GM18499 (cell line): ENCODE results near the gene GRIK5.

ENCODE experiments used
- ATAC-seq: cut with Tn5 transposase; IDR thresholded peaks from one replicate; pipeline ENCODE4 v1.9.1; 2021; ENCODE audit warnings: moderate number of reproducible peaks; ENCODE audit not compliant: insufficient read depth, unreplicated experiment

GRIK5 gene

DNA sequence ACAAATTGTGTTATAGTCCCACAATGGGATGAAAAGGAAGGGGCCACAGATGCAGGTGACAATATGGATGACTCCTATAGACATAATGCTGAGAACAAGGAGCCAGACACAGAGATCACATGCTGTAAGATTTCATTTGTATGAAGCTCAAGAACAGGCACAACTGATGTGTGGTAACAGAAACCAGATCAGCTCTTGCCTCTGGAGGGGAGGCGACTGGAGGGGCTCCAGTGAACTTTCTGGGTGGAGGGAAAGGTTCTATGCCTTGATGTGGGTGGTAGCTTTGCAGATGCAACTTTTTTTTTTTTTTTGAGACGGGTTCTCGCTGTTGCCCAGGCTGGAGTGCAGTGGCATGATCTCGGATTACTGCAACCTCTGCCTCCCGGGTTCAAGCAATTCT is 104.9 kb downstream of the GRIK5 start:
- no peak for ATAC-seq

DNA sequence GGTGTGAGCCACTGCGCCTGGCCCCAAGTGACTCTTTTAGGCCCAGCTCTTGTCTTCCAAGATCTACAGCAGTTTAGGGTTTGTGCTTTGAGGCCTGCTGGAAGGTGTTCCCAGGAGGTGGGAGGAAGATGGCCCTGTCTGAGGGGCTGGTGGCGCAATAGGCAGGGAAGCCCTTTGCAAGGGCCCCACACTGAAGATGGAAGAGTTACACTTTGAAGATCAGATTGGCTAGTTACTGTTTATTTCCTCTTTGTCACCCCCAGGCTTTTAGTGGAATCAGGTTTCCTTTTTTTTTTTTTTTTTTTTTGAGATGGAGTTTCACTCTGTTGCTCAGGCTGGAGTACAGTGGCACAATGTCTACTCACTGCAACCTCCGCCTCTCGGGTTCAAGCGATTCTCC is 109.0 kb downstream of the GRIK5 start:
- no peak for ATAC-seq

DNA sequence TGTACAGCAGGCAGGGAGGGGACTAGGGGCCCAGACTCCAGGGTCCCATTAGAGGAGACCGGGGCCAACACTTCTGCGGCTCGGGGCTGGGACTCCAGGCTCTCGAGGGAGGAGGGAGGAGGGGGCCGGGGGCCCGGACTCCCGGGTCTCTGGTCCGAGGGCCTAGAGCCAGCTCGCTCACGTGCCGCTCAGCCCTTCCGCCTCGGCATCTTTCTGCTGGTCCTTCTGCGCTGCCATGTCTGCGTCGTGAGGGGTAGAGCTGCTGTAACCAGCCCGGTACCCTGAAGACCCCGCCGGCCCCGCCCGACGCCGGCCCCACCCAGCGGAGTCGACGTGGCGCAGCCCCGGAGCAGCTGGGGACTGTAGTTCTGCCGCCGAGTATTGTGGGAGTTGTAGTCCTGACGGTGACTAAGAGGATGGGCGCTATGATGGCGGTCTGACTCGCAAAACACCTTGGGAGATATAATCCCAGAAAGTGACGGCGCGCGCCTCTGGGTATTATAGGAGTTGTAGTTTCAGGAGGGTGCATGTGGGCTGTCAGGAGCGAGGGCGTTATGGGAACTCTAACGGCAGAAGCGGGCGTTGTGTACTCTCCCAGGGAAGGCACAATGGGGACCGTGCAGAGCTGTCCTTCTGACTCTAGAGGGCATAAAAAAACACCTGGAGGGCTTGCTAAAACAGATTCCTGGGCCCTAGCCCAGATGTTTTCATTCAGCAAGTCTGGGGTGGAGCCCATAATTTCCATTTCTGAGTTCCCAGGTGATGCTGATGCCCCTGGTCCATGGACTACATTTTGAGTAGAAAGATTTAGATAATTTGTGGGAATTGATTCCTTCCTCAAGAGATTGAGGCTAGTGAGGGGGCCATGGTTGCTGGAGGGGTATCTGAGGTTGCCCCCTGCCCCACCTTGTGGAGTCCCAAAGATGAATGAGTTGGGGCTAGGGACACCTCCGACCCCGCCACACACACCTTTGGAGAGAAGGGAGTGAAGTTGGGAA is 110.7 kb downstream of the GRIK5 start, which contains the start of gene RABAC1:
RABAC1 (minus strand) TSS at position 266 of the 998 bp plus-strand sequence; CDS start at position 237, 29 bp downstream.
- peak; percentile 42 for ATAC-seq

DNA sequence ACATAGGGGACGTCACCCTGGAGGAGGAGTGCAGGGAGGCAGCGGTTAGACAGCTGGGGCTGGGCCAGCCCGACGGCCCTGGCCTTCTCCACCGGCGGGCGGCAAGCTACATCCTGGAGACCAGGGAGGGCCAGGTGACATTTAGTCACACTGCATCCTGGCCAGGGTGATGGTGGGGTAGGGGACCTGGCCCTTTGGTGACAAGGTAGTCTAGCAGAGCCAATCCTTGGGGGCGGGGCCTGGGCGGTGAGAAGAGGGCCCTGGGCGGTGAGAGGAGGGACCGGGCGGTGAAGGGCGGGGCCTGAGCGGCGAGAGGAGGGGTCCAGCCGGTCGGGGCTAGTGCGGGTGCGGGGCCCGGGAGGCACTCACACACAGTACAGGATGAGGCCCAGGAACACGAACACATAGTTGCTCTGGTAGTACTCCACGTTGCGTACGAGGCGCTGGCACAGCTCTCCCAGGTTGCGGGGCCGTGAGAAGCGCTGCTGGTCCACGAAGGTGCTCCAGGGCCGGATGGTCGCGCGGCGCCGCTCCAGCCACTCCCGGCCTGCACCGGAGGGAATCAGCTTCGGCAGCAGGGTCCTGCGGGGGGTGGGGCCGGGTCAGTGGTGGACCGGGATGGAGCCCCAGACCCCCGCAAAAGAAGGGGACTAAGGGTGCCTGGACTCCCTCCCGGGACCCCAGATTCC is 111.5 kb downstream of the GRIK5 start:
- ATAC-seq, result no peak

DNA sequence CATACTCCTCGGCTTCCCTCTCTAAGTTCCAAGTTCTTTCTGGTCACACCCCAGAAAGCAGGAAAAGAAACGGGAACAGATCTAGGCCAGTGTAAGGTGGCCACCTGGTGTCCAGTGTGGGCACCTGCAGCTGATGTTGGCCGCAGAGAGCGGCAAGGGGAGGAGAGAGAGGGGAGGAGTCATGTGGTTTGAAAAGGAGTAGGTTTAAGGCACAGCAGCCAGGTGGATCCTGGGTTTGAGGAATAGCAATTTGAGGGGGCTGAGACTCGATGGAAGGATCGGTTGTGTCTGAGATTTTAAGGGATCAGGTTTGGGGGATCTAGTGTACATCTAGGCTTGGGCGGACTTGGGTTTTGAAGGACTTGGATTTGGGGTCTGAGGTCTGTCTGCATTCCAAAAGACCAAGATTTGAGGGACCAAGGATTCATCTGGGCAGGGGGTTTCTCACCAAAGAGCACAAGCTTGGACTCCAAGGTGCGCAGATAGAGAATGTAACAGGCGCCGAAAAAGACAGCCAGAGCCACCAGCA is 112.1 kb downstream of the GRIK5 start:
- ATAC-seq, result no peak

DNA sequence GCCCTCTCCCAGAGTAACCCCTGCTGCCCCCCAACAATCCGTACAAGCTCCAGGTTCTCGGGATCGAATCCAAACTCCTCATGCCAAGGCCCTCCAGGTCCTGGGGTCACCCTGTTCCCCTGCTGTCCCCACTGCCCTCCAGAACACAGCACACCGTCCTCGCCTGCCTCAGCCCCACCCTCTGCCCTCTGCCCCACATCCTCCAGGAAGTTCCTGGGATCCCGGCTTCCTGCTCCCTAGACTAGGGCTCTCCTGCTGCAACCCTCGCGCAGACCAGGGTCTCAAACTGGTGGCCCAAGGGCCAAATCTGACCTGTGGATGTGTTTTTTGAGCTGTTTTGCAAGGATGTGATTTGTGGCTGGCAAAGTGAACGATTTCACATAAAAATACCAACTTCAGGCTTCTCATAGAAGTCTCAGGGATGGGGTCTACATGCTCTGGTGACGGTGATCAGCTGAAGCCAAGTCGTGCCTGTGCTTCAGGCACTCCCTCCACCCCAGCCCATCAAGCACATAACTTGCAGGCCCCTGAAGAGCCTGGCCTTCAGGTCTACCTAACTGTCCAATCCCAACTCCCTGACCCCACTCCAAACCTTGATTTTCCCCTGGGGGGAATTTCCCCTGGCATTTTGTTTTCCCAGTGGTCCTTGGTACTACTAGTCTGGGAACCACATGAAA is 112.7 kb downstream of the GRIK5 start:
- no peak for ATAC-seq

DNA sequence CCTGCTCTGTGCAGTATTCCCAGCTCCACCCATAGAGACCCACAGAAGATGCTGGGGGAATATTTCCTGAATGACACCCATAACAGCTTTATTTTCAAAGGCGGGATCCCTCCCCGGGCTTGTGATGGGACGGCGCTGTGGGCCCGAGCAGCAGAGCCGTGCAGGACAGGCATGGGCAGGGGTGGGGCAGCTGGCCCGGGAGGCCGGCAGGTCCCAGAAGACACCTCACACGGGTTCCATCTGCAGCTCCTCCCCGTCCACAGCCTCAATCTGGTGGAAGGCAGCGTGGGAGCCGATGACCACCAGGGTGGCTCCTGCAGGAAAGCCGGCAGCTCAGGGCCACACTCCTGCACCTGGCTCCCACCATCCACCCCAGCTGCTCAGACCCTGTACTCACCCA is 113.4 kb downstream of the GRIK5 start:
- no peak for ATAC-seq

DNA sequence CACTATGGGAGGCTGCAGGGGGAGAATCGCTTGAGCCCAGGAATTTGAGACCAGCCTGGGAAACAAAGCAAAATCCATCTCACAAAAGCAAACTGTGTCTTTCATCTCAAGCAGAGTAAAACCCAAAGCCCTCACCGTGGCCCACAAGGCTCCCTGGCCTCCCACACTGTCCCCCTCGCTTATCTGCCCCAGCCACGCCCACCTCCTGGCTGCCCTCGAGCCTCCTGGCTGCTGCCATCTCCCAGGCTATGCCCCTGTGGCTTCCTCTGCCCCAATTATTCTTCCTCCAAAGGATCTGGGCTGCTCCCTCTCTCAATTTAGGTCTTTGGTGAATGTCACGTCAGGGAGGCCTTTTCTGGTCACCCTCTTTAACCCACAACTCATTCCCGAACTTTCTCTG is 114.5 kb downstream of the GRIK5 start:
- ATAC-seq, result no peak

DNA sequence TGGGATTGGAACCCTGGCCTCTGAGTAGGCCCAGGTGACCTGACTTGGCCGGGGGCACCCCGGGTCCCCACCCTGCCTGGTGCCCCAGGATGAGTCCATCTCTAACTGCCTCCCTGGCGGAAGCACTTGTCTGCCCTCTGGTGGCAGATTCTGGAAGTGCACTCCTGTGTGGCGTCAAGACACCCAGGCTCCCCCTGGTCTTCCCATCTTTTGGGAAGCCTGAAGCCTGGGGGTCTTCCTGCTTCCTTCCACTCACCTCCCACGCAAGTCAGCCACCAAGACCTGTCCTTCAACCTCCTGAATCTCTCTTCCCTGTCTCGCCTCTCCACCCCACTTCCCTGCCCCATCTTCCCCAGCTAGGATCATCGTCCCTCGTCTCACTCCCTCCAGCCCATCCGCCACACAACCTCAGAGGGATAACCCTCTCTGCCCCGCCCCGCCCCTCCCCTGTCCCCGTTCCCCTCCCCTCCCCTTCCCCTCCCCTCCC is 118.3 kb downstream of the GRIK5 start:
- no peak for ATAC-seq
